Astrocyte (in vitro differentiated cells and primary cell): ENCODE results near the gene CNTNAP2.

Experiments
- CTCF ChIP-seq: IDR thresholded peaks from 2 replicates; pipeline ENCODE4 v1.5.1; 2011; ENCODE audit warnings: low read depth, mild to moderate bottlenecking, inconsistent platforms, low read length, moderate library complexity; ENCODE audit not compliant: insufficient read depth
- EZH2 ChIP-seq: IDR thresholded peaks from 2 replicates; pipeline ENCODE4 v1.6.1; 2012; ENCODE audit warnings: mild to moderate bottlenecking, low read length, inconsistent platforms; ENCODE audit not compliant: insufficient read depth

- TF ChIP-seq CTCF (no peak), EZH2 (no peak)
Observed at GRCh38 chr7:146378196-146378595, 261.6 kb downstream of the CNTNAP2 start.
